HG03139 (cell line): Measurements from ENCODE around the gene MND1.

ENCODE experiments used
- ATAC-seq: cut with Tn5 transposase; IDR thresholded peaks from one replicate; pipeline ENCODE4 v1.9.1; 2021; ENCODE audit not compliant: unreplicated experiment

The MND1 gene

DNA sequence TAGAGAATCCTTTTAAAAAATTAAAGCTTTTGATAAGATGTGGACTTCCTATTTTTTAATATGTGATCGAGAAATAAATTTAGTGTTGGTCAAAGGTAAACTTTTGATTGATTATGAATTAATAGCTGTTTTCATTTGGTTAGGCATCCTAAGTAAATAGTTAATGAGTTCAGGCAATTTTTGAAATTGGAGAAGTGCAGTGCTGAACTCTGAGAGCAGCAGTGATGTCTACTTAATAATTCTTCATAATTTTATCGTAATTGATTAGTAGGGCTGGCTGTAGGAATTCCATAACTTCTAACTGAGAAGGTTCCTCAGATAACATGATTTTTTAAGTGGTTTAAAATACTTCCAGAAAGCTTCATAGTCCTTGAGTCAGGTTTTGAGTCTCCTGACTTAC, 1.5 kb downstream of the MND1 start:
- ATAC-seq: no peak

DNA sequence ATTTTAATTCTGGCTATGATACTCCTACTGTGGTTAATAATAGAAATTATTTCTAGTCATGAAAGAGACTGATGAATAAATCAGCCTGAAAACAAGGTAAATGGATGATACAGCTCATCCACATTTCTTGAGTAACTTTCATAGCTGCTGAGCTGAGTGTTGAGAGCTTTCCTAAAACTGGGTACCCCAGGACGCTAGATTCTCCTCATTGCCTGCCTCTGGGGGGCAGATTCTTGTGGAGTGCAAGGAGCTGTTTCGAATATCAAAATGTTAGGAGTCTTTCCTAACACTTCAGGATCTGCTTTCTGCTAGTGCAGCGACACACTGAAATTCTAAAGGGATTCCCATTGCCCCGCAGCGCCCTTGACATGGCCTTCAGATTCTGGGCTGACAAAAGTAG, 2.1 kb downstream of the MND1 start:
- no peak for ATAC-seq

DNA sequence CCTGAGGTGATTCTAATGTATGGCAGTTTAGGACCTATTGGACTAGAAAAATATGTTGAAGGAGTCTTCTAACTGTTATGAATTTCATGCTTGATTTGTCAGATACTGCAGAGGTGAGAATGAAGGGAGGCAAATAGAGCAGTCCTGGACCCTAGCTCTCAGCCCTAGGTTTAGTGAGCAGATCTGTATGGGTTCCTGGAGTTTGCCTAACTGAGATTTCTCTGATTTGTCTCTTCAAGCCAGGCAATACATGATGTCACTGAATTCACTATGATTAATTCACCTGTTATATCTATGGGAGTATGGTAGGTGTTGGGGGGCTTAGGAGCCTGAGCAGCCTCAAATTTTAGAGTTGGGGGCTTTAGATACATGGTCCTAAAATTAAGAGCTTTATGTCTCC, 2.6 kb downstream of the MND1 start:
- no peak for ATAC-seq

DNA sequence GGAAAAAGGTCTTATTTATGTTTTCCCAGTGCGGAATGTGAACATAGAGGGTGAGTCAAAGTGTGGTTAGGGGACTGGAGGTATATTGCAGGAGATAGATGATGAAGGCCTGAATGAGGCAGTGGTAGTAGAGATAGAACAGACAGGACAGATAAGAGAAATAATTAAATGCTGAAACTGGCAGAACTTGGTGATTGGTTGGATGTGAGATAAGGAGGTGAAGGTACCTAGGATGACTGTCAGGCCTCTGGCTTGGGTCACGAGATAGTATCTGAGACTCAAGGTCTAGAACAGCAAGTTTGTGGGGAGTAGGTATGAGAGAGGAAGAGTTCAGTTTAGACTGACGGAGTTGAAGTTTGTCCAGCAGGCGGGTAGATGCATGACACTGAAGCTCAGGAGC, 3.5 kb downstream of the MND1 start:
- no peak for ATAC-seq

DNA sequence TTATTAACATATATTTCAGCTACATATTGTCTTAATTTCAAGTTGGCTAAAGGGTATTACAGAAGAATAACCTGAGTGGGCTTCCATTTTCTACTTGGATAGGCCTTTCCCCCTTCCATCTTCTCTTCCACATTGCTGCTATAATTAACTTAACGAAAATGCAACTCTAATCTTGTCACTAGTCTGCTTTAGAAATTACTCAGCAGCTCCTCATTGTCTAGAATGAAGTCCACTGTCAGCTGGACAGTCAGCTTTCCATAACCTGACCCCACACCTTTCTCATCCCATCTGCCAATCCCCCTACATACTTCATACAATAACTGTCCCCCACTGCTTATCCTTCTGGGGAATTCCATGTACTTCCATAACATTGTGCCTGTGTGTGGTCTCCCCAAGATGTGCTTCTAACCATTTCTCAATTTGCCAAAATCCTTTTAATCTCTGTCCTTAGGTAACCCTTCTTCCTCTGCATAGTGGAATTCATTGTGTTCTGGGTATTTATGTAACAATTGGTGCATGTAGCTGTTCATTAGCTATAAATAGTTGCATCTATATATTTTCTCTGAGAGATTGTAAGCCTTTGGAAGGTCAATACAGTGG, 4.8 kb downstream of the MND1 start:
- no peak for ATAC-seq

DNA sequence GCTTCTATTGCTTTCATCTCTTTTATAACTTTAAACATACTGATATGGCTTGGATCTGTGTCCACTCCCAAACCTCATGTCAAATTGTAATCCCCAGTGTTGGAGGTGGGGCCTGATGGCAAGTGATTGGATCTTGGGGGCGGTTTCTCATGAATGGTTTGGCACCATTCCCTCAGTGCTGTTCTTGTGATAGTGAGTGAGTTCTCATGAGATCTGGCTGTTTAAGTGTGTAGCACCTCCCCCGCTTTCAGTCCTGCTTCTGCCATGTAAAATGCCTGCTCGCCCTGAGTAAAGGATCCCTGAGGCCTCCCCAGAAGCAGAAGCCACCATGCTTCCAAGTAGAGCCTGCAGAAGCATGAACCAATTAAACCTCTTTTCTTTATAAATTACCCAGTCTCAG, 17.7 kb downstream of the MND1 start:
- ATAC-seq: no peak

DNA sequence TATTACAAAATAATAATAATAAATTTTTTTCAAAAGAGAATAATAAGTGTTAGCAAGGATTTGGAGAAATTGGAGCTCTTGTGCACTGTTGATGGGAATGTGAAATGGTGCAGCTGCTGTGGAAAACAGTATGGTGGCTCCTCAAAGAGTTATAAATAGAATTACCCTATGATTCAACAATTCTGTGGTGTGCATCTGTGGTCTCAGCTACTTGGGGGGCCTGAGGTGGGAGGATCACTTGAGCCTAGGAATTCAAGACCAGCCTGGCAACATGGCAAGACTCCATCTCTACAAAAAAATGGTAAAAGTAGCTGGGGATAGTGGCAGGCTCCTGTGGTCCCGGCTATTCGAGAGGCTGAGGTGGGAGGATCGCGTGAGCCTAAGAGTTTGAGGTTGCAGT, 19.6 kb downstream of the MND1 start:
- ATAC-seq: no peak

DNA sequence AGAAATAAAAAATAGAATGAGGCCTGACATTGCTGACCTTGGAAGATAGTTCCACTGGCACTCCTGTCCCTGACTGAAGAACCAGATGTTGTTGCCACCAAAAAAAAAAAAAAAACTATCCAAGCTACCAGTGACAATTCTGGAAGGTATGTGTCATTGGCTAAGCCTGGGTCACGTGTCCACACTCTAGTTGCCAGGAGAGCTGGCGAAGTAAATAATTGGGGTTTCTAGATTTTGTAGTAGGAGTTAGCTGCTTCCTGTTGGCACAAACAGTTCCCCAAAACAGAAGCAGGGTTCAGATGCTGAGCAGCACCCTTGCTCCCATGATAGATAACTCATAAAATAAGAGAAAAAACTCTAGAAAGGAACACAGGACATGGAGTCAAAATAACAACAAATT, 20.5 kb downstream of the MND1 start:
- no peak for ATAC-seq

DNA sequence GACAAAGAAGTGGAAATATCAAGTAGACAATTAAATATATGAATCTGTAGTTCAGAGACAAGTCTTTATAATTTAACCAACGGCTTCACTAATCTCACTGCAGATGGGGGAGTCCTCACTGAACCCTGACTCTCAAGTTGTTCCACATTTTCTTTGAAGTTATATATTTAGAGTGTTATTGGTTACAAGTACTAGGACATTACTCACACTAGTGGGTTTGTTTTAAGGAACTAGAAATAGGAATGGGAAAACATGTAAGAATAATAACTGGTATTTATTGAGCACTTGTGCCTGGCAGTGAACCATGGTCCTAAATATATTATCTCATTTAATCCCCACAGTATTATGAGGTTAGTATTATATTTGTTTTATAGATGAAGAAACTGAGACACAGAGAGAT, 22.0 kb downstream of the MND1 start:
- ATAC-seq: no peak

DNA sequence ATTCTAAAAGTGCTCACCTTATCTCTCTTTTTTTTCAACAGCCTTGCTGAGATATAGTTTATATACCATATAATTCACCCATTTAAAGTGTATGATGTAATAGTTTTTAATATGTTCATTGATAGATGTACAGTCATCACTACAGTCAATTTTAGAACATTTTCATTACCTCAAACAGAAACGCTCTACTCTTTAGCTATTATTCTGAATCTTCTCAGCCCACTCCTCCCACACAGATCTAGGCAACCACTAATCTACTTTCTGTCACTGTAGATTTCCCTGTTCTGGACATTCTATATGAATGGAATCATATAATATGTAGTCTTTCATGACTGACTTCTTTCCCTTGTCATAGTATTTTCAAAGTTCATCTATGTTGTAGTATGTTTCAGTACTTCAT, 22.6 kb downstream of the MND1 start:
- ATAC-seq: no peak

DNA sequence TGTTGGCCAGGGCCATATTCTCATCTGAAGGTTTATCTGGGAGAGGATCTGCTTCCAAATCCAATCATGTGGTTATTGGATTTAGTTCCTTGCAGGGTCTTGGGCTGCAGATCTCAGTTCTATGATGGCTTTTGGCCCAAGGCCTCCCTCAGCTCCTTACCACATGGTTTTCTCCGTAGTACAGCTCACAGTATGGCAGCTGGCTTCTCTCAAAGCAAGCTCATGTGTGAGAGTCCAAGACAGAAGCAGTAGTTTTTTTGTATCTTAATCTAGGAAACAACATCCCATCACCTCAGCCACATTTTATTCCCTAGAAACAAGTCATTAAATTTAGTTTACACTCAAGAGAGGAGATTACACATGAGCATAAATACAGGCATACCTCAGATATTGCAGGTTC, 24.5 kb downstream of the MND1 start:
- ATAC-seq: no peak

DNA sequence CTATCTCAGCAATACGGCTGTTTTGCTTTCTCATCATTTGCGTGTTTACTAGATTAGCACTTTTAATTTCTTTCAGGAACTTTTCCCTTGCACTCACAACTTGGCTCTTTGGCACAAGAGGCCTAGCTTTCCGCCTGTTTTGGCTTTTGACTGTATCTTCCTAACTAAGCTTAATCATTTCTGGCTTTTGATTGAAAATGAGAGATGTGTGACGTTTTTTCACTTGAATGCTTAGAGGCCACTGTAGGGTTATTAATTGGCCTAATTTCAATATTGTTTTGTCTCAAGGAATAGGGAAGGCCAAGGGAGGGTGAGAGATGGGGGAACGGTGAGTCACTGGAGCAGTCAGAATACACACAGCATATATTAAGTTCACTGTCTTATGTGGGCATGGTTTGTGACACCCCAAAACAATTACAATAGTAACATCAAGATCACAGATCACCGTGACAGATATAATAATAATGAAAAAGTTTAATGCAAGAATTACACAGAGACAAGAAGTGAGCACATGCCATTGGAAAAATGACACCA, 27.3 kb downstream of the MND1 start:
- ATAC-seq: no peak

DNA sequence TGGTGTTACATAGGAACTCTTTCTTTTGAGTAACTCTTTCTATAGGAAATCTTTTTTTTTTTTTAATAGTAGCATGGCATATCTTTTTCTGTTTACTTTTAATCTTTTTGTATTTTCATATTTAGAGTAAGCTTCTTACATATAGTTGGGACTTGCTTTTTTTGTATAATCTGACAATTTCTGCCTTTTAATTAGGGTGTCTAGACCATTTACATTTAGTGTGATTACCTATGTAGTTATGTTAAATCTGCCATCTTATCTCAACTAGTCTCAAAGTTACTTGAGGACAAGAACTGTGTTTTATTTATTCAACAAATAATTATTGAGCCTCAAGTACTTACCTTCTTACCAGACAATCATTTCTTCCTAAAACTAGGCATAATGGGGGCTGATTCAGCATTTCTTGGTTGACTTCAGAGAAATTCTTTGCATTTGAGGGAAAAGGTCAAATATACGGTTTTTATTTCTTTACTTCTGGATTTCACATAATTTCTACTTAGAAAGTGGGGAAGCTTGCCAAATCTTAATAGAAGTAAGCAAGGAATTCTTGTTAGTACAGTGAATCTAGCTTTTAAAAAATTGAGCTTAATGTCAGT, 28.6 kb downstream of the MND1 start:
- no peak for ATAC-seq

DNA sequence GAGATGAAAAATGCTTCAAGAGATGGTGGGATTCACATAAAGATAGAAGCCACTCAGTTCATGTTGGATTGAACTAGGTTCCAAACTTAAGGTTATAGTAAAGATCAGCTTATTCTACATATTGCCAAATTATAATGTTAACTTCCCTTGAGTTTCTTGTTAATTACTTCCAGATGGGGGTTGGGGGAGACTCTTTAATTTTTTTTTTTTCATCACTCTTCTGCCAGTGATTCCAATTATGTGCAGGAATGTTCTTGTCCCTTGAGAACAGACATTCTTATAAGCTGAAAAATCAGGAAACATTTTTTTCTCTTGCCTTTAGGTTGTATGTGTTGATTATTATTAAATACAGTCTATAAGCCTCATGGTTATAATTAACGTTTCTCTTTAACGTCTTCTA, 30.0 kb downstream of the MND1 start:
- no peak for ATAC-seq

DNA sequence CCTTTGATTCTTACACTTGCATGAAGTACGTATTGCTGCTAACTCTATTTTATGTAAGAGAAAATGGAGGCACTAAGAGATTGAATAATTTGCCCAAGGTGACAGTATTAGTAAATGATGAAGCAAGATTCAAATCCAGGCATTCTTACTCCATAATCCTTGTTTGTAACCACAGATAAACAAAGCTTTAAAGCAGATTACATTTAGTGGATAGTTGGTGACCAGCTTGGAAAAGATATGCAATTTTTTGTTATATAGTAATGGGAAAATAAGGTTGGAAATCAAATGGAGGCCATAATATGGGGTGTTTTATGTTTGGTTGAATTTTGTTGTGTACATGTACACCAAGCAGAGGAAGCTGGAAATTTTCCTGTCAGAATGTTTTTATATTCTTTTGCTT, 30.8 kb downstream of the MND1 start:
- no peak for ATAC-seq

DNA sequence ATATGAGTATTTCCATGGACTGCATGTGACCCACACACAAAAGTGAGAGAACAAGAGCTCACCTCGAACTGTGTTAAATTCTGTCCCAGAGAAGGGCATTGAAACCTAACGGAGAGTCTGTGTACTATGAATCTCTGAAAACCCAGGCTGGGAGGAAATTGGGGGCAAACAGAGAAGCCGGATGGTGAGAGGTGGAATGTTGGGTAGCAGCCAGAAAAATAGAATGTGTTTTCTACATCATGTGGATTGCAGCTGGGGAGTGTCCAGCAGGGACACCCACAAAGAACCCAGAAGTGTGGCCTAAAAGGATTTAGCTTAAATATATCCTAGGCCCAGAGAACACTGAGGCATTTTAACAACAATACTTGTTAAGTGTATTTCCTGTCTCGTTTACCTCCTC, 38.6 kb downstream of the MND1 start:
- ATAC-seq: no peak

DNA sequence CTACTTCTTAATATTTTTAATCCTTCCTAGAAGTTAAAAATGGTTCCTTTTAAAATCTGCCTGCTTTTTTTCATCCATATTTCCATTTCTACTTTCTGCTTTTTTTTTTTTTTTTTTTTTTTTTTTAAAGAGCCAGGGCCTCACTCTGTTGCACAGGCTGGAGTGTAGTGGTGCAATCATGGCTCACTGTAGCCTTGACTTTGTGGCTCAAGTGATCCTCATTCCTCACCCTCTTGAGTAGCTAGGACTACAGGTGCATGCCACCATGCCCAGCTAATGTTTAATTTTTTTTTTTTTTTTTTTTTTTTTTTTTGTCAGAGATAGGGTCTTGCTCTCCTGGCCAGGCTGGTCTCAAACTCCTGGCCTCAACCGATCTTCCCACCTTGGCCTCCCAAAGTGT, 39.7 kb downstream of the MND1 start:
- ATAC-seq: no peak

DNA sequence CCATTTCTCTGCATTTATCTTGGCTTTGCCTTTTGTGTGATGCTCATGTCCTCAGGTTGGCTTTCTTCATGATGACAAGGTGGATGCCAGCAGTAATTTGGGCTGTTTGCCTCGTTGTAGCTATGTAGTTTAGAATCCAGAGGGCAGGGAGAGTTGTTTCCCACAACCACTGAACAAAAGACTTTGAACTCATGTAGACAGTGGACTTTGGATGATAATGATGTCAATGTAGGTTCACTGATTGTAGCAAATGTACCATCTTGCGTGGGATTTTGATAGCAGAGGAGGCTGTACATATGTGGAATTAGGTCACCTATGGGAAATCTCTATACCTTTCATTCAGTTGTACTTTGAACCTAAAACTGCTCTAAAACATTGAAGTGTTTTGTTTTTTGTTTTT, 41.3 kb downstream of the MND1 start:
- ATAC-seq: no peak

DNA sequence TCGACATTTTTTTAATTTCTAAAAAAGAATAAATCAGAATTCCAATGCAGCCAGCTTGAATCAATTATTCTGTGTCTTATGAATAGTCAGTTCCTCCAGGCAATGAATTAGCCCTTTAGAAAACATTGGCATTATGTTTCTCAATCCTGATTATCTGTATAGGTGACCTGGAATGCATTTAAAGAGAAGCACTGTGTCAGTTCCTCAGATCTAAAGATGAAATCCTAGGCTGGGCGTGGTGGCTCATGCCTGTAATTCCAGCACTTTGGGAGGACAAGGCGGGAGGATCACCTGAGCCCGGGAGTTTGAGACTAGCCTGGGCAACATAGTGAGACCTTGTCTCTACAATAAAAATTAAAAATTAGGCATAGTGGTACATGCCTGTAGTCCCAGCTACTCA, 43.5 kb downstream of the MND1 start:
- ATAC-seq: no peak

DNA sequence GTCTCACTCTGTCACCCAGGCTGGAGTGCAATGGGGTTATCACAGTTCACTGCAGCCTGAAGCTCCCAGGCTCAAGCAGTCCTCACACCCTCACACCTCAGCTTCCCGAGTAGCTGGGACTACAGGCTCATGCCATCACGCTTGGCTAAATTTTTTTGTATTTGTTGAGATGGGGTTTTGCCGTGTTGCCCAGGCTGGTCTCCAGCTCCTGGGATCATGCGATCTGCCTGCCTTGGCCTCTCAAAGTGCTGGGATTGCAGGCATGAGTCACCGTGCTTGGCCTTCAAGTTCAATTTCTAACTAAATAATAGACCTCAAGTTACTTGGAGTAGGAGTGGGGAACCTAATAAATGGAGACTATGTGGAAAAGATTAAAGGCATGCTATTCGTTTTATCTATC, 48.9 kb downstream of the MND1 start:
- ATAC-seq: no peak

DNA sequence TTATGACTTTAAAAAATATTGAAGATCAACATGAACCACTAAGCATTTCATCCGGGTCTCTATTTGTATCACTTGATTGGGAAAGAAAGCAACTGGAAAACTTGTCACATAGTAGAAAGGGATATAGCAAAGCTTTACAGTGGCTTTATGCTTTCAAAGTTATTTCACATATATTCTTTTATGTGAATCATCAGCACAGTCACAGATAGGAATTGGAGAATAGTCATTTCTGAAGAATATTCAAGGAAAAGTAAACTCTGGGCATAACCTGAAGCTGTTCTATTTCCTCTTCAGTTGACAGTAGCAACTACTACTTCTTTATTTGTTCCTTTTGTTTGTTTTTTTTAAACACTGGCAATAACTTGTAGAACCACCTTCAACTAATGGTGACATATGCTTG, 50.5 kb downstream of the MND1 start:
- ATAC-seq: no peak

DNA sequence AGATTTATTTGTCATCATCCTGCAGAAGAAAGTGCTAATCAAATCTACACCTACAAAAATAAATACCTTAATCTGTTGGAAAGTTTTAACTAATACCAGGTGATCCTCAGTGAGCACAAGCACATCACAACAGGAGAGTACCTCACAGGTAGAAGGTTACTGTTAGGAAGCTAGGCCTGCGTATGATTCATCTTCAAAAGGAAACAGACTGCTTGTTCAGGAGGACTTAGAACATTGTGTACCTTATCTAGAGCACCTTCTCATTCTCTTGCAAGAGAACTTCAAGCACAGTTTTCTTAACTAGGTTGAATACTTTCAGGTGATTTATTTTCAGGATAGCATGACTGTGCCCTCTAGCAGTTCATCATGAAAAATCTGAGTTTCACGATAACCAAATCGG, 54.2 kb downstream of the MND1 start:
- ATAC-seq: no peak

DNA sequence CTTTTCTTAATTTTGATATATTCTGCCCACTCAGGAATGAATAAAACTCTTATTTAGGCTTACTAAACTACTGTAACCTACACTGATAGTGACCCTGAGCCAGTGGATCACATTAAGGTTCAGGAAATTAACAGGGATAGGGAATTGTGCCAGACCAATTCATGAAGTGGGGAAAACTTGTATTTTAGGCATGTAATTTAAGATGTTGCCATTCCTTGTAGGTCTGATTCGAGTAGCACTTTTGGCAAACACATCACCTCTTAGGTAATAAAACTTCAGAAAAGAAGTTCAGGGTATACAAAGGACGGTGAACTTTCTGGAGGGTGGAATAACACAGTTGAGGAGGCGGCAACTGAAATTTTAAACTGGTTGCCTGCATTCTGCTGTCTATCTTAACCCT, 54.9 kb downstream of the MND1 start:
- no peak for ATAC-seq
